H9 (cell line): ENCODE measurements around the gene TRPM8. TPM values are rescaled to one million over a fixed set of nuclear protein-coding genes. Genes with fewer than 3 reads are reported as not detected.

ENCODE experiments used
- DNase-seq: peaks from one replicate; pipeline ENCODE4 v3.0.0-alpha.2; 2017
- H2AFZ ChIP-seq: one replicate; pipeline ENCODE4 v1.6.1; 2013; ENCODE audit warnings: mild to moderate bottlenecking, low read length, control low read depth, moderate library complexity
- H2AK5ac ChIP-seq: 2 replicates; pipeline ENCODE4 v1.6.1; 2013; ENCODE audit warnings: low read length, control low read depth, mixed read lengths; ENCODE audit not compliant: insufficient read length
- H2BK120ac ChIP-seq: one replicate; pipeline ENCODE4 v1.6.1; 2013; ENCODE audit warnings: low read depth, mild to moderate bottlenecking, low read length, control low read depth, inconsistent platforms; ENCODE audit not compliant: poor library complexity, severe bottlenecking
- H2BK12ac ChIP-seq: 2 replicates; pipeline ENCODE4 v1.6.1; 2013; ENCODE audit warnings: low read length, control low read depth, mixed read lengths, low read depth; ENCODE audit not compliant: insufficient read length
- H2BK15ac ChIP-seq: 2 replicates; pipeline ENCODE4 v1.6.1; 2013; ENCODE audit warnings: low read depth, low read length, control low read depth
- H2BK20ac ChIP-seq: one replicate; pipeline ENCODE4 v1.6.1; 2013; ENCODE audit warnings: low read depth, mild to moderate bottlenecking, low read length, control low read depth, inconsistent platforms; ENCODE audit not compliant: poor library complexity, severe bottlenecking
- H2BK5ac ChIP-seq: 2 replicates; pipeline ENCODE4 v1.6.1; 2013; ENCODE audit warnings: low read length, control low read depth, mixed read lengths; ENCODE audit not compliant: insufficient read length
- H3K14ac ChIP-seq: 2 replicates; pipeline ENCODE4 v1.6.1; 2013; ENCODE audit warnings: low read length, control low read depth; ENCODE audit not compliant: insufficient read depth
- H3K18ac ChIP-seq: 2 replicates; pipeline ENCODE4 v1.6.1; 2013; ENCODE audit warnings: low read depth, mild to moderate bottlenecking, mixed read lengths, low read length, control low read depth; ENCODE audit not compliant: insufficient read length
- H3K23ac ChIP-seq: 2 replicates; pipeline ENCODE4 v1.6.1; 2013; ENCODE audit warnings: low read length, control low read depth, mixed read lengths, low read depth; ENCODE audit not compliant: insufficient read length
- H3K23me2 ChIP-seq: 2 replicates; pipeline ENCODE4 v1.6.1; 2013; ENCODE audit warnings: low read depth, mild to moderate bottlenecking, mixed read lengths, low read length, control low read depth; ENCODE audit not compliant: insufficient read length, poor library complexity, severe bottlenecking
- H3K27ac ChIP-seq: 2 replicates; pipeline ENCODE4 v1.5.1; 2013; ENCODE audit warnings: low read length, control low read depth, mixed read lengths, low read depth; ENCODE audit not compliant: insufficient read length
- H3K27me3 ChIP-seq: 2 replicates; pipeline ENCODE4 v1.6.1; 2013; ENCODE audit warnings: low read length, control low read depth, inconsistent platforms; ENCODE audit not compliant: insufficient read depth
- H3K4ac ChIP-seq: 2 replicates; pipeline ENCODE4 v1.6.1; 2013; ENCODE audit warnings: low read depth, mild to moderate bottlenecking, control low read depth, inconsistent platforms, low read length, moderate library complexity
- H3K4me1 ChIP-seq: 2 replicates; pipeline ENCODE4 v1.6.1; 2013; ENCODE audit warnings: low read length, control low read depth, inconsistent platforms; ENCODE audit not compliant: insufficient read depth
- H3K4me2 ChIP-seq: 2 replicates; pipeline ENCODE4 v1.6.1; 2013; ENCODE audit warnings: low read length, control low read depth, mixed read lengths; ENCODE audit not compliant: insufficient read length, insufficient read depth
- H3K56ac ChIP-seq: 2 replicates; pipeline ENCODE4 v1.6.1; 2013; ENCODE audit warnings: low read depth, mild to moderate bottlenecking, mixed read lengths, low read length, control low read depth; ENCODE audit not compliant: insufficient read length
- H3K79me1 ChIP-seq: 2 replicates; pipeline ENCODE4 v1.6.1; 2013; ENCODE audit warnings: low read depth, mild to moderate bottlenecking, moderate library complexity, low read length, control low read depth, inconsistent platforms; ENCODE audit not compliant: insufficient read depth, poor library complexity, severe bottlenecking
- H3K79me2 ChIP-seq: 2 replicates; pipeline ENCODE4 v1.6.1; 2013; ENCODE audit warnings: low read length, control low read depth, inconsistent platforms; ENCODE audit not compliant: insufficient read depth
- H3K9ac ChIP-seq: 2 replicates; pipeline ENCODE4 v1.6.1; 2013; ENCODE audit warnings: low read length, control low read depth, mixed read lengths; ENCODE audit not compliant: insufficient read length; ENCODE audit errors: extremely low read depth
- H3K9me3 ChIP-seq: one replicate; pipeline ENCODE4 v1.6.1; 2013; ENCODE audit warnings: low read depth, low read length, inconsistent platforms; ENCODE audit not compliant: control insufficient read depth
- H3T11ph ChIP-seq: one replicate; pipeline ENCODE4 v1.6.1; 2013; ENCODE audit warnings: mild to moderate bottlenecking, low read length, control low read depth, inconsistent platforms
- H4K20me1 ChIP-seq: one replicate; pipeline ENCODE4 v1.6.1; 2013; ENCODE audit not compliant: control insufficient read depth, insufficient read length, insufficient read depth
- H4K5ac ChIP-seq: 2 replicates; pipeline ENCODE4 v1.6.1; 2013; ENCODE audit warnings: low read depth, mild to moderate bottlenecking, mixed read lengths, low read length, control low read depth; ENCODE audit not compliant: insufficient read length
- H4K8ac ChIP-seq: replicated peaks from 2 replicates; pipeline ENCODE4 v1.6.1; 2013; ENCODE audit warnings: low read length, control low read depth, mixed read lengths, low read depth; ENCODE audit not compliant: insufficient read length
- H4K91ac ChIP-seq: 2 replicates; pipeline ENCODE4 v1.6.1; 2013; ENCODE audit warnings: low read depth, mild to moderate bottlenecking, moderate library complexity, mixed read lengths, low read length, control low read depth; ENCODE audit not compliant: insufficient read length
- H3K27ac Mint-ChIP-seq, 3 experiments: 2 replicates in 2 of 3; 3 replicates in 1 of 3; pipeline ENCODE4 v1.8.0; 2020 to 2021; ENCODE audit warnings: mixed read lengths in 3 of 3, mild to moderate bottlenecking in 1 of 3, moderate library complexity in 1 of 3
- H3K27me3 Mint-ChIP-seq: 2 replicates; pipeline ENCODE4 v1.8.0; 2021; ENCODE audit warnings: low read depth, mild to moderate bottlenecking, moderate library complexity, mixed read lengths
- H3K36me3 Mint-ChIP-seq, 3 experiments: 2 replicates in 2 of 3; 3 replicates in 1 of 3; pipeline ENCODE4 v1.8.0; 2020 to 2021; ENCODE audit warnings: low read depth in 3 of 3, mixed read lengths in 3 of 3; ENCODE audit not compliant: insufficient read depth in 1 of 3
- H3K4me1 Mint-ChIP-seq, 2 experiments: 2 replicates each; pipeline ENCODE4 v1.8.0; 2020; ENCODE audit warnings: mixed read lengths in 2 of 2
- H3K4me3 Mint-ChIP-seq, 2 experiments: 2 replicates in 1 of 2; 3 replicates in 1 of 2; pipeline ENCODE4 v1.8.0; 2020 to 2021; ENCODE audit warnings: mild to moderate bottlenecking in 2 of 2, mixed read lengths in 2 of 2, moderate library complexity in 1 of 2
- H3K9me3 Mint-ChIP-seq, 2 experiments: 2 replicates in 1 of 2; 3 replicates in 1 of 2; pipeline ENCODE4 v1.8.0; 2020; ENCODE audit warnings: mild to moderate bottlenecking in 2 of 2, mixed read lengths in 2 of 2, moderate library complexity in 1 of 2
- WGBS: extraction: QIAGEN DNeasy Blood & Tissue Kit; methylation state at CpG from one replicate; pipeline ENCODE4 v1.1.7; 2013; ENCODE audit warnings: missing lambda C conversion rate, low lambda C conversion rate, mixed read lengths; ENCODE audit not compliant: insufficient read length; ENCODE audit errors: extremely low coverage; 5-methylcytosine and 5-hydroxymethylcytosine counted together
- total RNA-seq: library from RNA; stranded (reverse); gene quantifications from 2 replicates; pipeline ENCODE4 v1.2.1, GENCODE V29; 2021
- TF ChIP-seq, protein P1 (sequence below): fragments of 200-600 bp; sonication (generic); conservative IDR thresholded peaks from 3 replicates; pipeline ENCODE4 v1.8.0; 2021; ENCODE audit warnings: antibody characterized with exemption, mild to moderate bottlenecking

Gene TRPM8
- total RNA-seq, 1 experiment from 2014 or later: 0.28 TPM

- Histone ChIP-seq H2BK20ac (no peak overlapping the region), H3K27me3 (no peaks in the 10 kb centered on the region), H3K23ac (no peak overlapping the region), H3K4me1 (no peaks in the 10 kb centered on the region), H3K79me1 (no peaks in the 10 kb centered on the region), H4K8ac (no peak overlapping the region), H3K4ac (no peak overlapping the region), H4K20me1 (no peaks in the 10 kb centered on the region), H2BK5ac (no peak overlapping the region), H3K18ac (no peak overlapping the region), H2BK15ac (no peak overlapping the region), H3K4me2 (no peak overlapping the region), H2AFZ (no peak overlapping the region), H3K9ac (no peak overlapping the region), H3K9me3 (no peaks in the 10 kb centered on the region), H3K56ac (no peak overlapping the region), H3T11ph (no peak overlapping the region), H3K14ac (no peak overlapping the region), H3K27ac (no peak overlapping the region), H3K23me2 (no peaks in the 10 kb centered on the region), H2BK12ac (no peak overlapping the region), H4K5ac (no peak overlapping the region), H2BK120ac (no peak overlapping the region), H3K79me2 (no peaks in the 10 kb centered on the region), H4K91ac (no peak overlapping the region), H2AK5ac (no peak overlapping the region)
- Mint-ChIP-seq H3K27me3 (peaks cover 17% of the 10 kb centered on the region), H3K4me3 (no peak overlapping the region), H3K27ac (no peak overlapping the region), H3K9me3 (peaks cover 13 to 15% of the 10 kb centered on the region in 2 experiments), H3K4me1 (no peaks in the 10 kb centered on the region), H3K36me3 (peaks cover 1 to 9% (median 3%) of the 10 kb centered on the region in 3 experiments; a peak in 4 of 7 replicates)
- TF ChIP-seq, protein P1, sequence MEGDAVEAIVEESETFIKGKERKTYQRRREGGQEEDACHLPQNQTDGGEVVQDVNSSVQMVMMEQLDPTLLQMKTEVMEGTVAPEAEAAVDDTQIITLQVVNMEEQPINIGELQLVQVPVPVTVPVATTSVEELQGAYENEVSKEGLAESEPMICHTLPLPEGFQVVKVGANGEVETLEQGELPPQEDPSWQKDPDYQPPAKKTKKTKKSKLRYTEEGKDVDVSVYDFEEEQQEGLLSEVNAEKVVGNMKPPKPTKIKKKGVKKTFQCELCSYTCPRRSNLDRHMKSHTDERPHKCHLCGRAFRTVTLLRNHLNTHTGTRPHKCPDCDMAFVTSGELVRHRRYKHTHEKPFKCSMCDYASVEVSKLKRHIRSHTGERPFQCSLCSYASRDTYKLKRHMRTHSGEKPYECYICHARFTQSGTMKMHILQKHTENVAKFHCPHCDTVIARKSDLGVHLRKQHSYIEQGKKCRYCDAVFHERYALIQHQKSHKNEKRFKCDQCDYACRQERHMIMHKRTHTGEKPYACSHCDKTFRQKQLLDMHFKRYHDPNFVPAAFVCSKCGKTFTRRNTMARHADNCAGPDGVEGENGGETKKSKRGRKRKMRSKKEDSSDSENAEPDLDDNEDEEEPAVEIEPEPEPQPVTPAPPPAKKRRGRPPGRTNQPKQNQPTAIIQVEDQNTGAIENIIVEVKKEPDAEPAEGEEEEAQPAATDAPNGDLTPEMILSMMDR: no peak
- no peak for DNase-seq
- no CpG with 5 or more reads among the region's 1 CpG for WGBS
These were observed 110.5 kb downstream of the TRPM8 start for GRCh38 chr2:234027641-234028040.
